Psoas muscle (tissue), 8 donors: ENCODE data around the gene SPRED3. TPM values are rescaled to one million over a fixed set of nuclear protein-coding genes. Genes with fewer than 3 reads are reported as not detected.
A peak's percentile ranks its signal among the peaks of the same experiment; 100 is the strongest.

ENCODE experiments used
- ATAC-seq, 4 donors: fragments of 200-7000 bp; cut with Tn5 transposase; one replicate each; pipeline ENCODE4 v1.9.1; 2020; ENCODE audit warnings: moderate library complexity in 3 of 4, mild to moderate bottlenecking in 2 of 4
- DNase-seq, 2 donors: peaks; one replicate each; pipeline ENCODE4 v3.0.0-alpha.2; 2020
- H3K27ac ChIP-seq: fragments of 200-600 bp; one replicate; pipeline ENCODE4 v1.8.0; 2022
- H3K27me3 ChIP-seq, 3 donors: fragments of 200-600 bp in 1 of 3; one replicate each; pipeline versions ENCODE4 v1.6.1 to v1.8.0; 2013 to 2022; ENCODE audit warnings: low read length in 2 of 3, mild to moderate bottlenecking in 2 of 3, moderate library complexity in 1 of 3; ENCODE audit not compliant: insufficient read depth in 3 of 3
- H3K36me3 ChIP-seq, 2 donors: fragments of 200-600 bp in 1 of 2; one replicate each; pipeline versions ENCODE4 v1.6.1 to v1.8.0; 2013 to 2022; ENCODE audit warnings: low read depth in 1 of 2, mild to moderate bottlenecking in 1 of 2, moderate library complexity in 1 of 2; ENCODE audit not compliant: insufficient read depth in 1 of 2
- H3K4me1 ChIP-seq: fragments of 200-600 bp; one replicate; pipeline ENCODE4 v1.8.0; 2022
- H3K4me3 ChIP-seq: fragments of 200-600 bp; one replicate; pipeline ENCODE4 v1.8.0; 2022; ENCODE audit warnings: mild to moderate bottlenecking
- H3K9me3 ChIP-seq: fragments of 200-600 bp; one replicate; pipeline ENCODE4 v1.8.0; 2022
- WGBS, 3 donors: extraction: QIAGEN DNeasy Blood & Tissue Kit; methylation state at CpG; one replicate each; pipeline versions ENCODE4 v1.1.6 to v1.1.7; 2013; 5-methylcytosine and 5-hydroxymethylcytosine counted together
- intact Hi-C, 2 donors: fragments of 100-400 bp; cut with DNase I; formaldehyde crosslinking; loops; one replicate each; pipeline versions ENCODE4 v1.11.0 to v1.14.2; 2022
- polyA plus RNA-seq, 3 donors: library from polyadenylated mRNA; stranded (reverse); fragments of 200-250 nt; gene quantifications; one replicate each; pipeline ENCODE4 v1.2.3, GENCODE V29; 2013
- total RNA-seq, 4 donors: library from RNA; stranded (reverse); fragmentation: NEBNext Ultra II Directional in 2 of 4; extraction: Animal tissue kit (Norgen Biotek cat#: 25700) in 2 of 4; gene quantifications; one replicate each; pipeline versions ENCODE4 v1.2.1 to v1.2.4, GENCODE V29; 2021 to 2023
- TF ChIP-seq, protein P1 (sequence below): fragments of 200-600 bp; IDR thresholded peaks from one replicate; pipeline ENCODE4 v1.8.0; 2022; ENCODE audit warnings: antibody characterized with exemption
- donor health status: healthy with polysubstance abuse.
- donor health status: DM: no; HTN: no; CAD: no; lungs with moderate emphysema.
- donor health status: Bipolar disorder and iron deficiency.
- donor health status: healthy.
- donor health status: DM: yes; HTN: yes; CAD: no.
- donor health status: DM: no; HTN: no; CAD: no.
- donor health status: DM: no; HTN: no; CAD: no.
- donor health status: DM: yes; HTN: yes; CAD: no.

The SPRED3 gene
- total and polyA plus RNA-seq, 7 donors, result 0.01 to 2.1 (median 1.0) TPM

GRCh38 chr19:38351865-38352395 is 36.6 kb upstream of the SPRED3 start:
- 36 to 44% (median 41%) methylated on average over 9 of the region's 9 CpGs for WGBS, 3 donors
- TF ChIP-seq, protein P1, sequence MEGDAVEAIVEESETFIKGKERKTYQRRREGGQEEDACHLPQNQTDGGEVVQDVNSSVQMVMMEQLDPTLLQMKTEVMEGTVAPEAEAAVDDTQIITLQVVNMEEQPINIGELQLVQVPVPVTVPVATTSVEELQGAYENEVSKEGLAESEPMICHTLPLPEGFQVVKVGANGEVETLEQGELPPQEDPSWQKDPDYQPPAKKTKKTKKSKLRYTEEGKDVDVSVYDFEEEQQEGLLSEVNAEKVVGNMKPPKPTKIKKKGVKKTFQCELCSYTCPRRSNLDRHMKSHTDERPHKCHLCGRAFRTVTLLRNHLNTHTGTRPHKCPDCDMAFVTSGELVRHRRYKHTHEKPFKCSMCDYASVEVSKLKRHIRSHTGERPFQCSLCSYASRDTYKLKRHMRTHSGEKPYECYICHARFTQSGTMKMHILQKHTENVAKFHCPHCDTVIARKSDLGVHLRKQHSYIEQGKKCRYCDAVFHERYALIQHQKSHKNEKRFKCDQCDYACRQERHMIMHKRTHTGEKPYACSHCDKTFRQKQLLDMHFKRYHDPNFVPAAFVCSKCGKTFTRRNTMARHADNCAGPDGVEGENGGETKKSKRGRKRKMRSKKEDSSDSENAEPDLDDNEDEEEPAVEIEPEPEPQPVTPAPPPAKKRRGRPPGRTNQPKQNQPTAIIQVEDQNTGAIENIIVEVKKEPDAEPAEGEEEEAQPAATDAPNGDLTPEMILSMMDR, result no peak
- DNase-seq (no peak), ATAC-seq (peak in 3 of 4 donors; percentile 9 to 14 (median 11))
- peaks cover 0 to 27% (median 14%) of the 10 kb centered on the region in 3 donors for H3K27me3 ChIP-seq
- H3K36me3 ChIP-seq, result no peaks in the 10 kb centered on the region
- H3K27ac ChIP-seq, result no peak overlapping the region
- no peaks in the 10 kb centered on the region for H3K9me3 ChIP-seq
- intact Hi-C loops, result no loop called here
- no peaks in the 10 kb centered on the region for H3K4me1 ChIP-seq
- H3K4me3 ChIP-seq, result no peak overlapping the region

GRCh38 chr19:38352611-38353010 is 35.9 kb upstream of the SPRED3 start:
- intact Hi-C loops, result no loop called here
- TF ChIP-seq, protein P1, result no peak
- ATAC-seq, result peak in 1 of 4 donors; percentile 28
- H3K27ac ChIP-seq, result no peak overlapping the region
- H3K9me3 ChIP-seq, result no peaks in the 10 kb centered on the region
- no peak overlapping the region for H3K4me3 ChIP-seq
- H3K4me1 ChIP-seq, result no peaks in the 10 kb centered on the region
- peaks cover 0 to 28% (median 14%) of the 10 kb centered on the region in 3 donors for H3K27me3 ChIP-seq
- 27 to 34% (median 33%) methylated on average over 7 to 8 of the region's 8 CpGs for WGBS, 3 donors
- no peaks in the 10 kb centered on the region for H3K36me3 ChIP-seq
- no peak for DNase-seq

- no peak for ATAC-seq
- TF ChIP-seq, protein P1, result no peak
- no peaks in the 10 kb centered on the region for H3K9me3 ChIP-seq
Observed at GRCh38 chr19:38355728-38356725, 32.5 kb upstream of the SPRED3 start.

GRCh38 chr19:38358071-38358470 is 30.4 kb upstream of the SPRED3 start:
- no peak overlapping the region for H3K4me3 ChIP-seq
- H3K9me3 ChIP-seq, result no peaks in the 10 kb centered on the region
- no peak overlapping the region for H3K27ac ChIP-seq
- intact Hi-C loops, result no loop called here
- no peak for ATAC-seq
- no peak for DNase-seq
- WGBS, 3 donors, result 28 to 35% (median 31%) methylated on average over 3 to 5 of the region's 5 CpGs
- TF ChIP-seq, protein P1, result no peak
- H3K4me1 ChIP-seq, result peaks cover 11% of the 10 kb centered on the region
- no peaks in the 10 kb centered on the region for H3K36me3 ChIP-seq
- H3K27me3 ChIP-seq, result peaks cover 0 to 33% (median 16%) of the 10 kb centered on the region in 3 donors

More at GRCh38 chr19:38355728-38356725, 32.5 kb upstream of the SPRED3 start:
- Histone ChIP-seq H3K4me1 (no peaks in the 10 kb centered on the region), H3K27ac (no peak overlapping the region), H3K4me3 (no peak overlapping the region), H3K36me3 (no peaks in the 10 kb centered on the region), H3K27me3 (peaks cover 0 to 43% (median 20%) of the 10 kb centered on the region in 3 donors)
- 73 to 77% (median 74%) methylated on average over 16 of the region's 16 CpGs for WGBS, 3 donors
- DNase-seq, result no peak
- intact Hi-C loops, result no loop called here
